Vagina (tissue), 2 donors: ENCODE measurements around the gene RIC8B.

Source experiments
- POLR2A ChIP-seq, 2 donors: fragments of 450-650 bp; IDR thresholded peaks; one replicate each; pipeline ENCODE4 v1.6.1; 2017; ENCODE audit warnings: antibody characterized with exemption in 2 of 2, mild to moderate bottlenecking in 2 of 2, moderate library complexity in 2 of 2
- POLR2AphosphoS5 ChIP-seq, 2 donors: sonication (generic); formaldehyde crosslinking; IDR thresholded peaks; one replicate each; pipeline ENCODE4 v1.9.0; 2017; ENCODE audit warnings: antibody characterized with exemption in 2 of 2, mild to moderate bottlenecking in 2 of 2, low read depth in 1 of 2; ENCODE audit not compliant: insufficient read depth in 1 of 2

- TF ChIP-seq POLR2AphosphoS5 (IDR thresholded peaks at IDR 0.05; ENCODE audit: insufficient read depth in 1 of 2, low read depth in 1 of 2) (no peak), POLR2A (IDR thresholded peaks at IDR 0.05) (no peak)
These were observed 94.7 kb downstream of the RIC8B start for GRCh38 chr12:106868982-106869700.
